ENCODE results near the gene SRSF2.
A peak's percentile ranks its signal among the peaks of the same experiment; 100 is the strongest.
"Not testable (repeated sequence)": the region's sequence is repeated elsewhere in the genome, so short reads cannot be mapped to it uniquely, and the experiment has no call there.

The SRSF2 gene

DNA sequence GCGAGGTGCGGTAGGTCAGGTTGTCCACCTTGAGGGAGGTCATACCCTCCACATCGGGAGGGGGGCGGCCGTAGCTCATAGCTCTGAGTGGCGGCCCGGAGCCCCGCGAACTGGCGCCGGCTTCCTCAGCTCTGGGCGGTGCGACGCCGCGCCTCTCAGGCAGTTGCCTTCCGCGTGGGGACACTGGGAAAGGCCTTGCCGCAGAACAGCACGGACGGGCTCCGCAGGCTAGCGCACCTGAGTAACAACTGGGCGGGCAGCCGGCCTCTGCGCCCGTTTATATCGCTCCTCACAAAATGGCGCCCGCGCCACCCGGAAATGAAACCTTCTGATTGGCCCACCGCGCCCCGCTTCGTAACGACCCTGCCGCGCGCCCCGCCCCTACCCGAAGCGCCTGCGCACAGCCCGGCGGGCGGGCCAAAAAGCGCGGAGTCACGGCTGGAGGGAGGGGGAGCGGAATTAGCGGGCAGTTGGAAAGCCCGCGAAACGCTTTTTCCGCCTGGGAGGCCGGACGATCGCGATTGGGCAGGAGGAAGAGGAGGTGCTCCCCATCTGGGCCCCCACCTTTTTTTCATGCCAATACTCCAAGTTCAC is at the start of gene SRSF2:
Gene SRSF2, minus strand, starts transcription at position 250 of the 594 bp plus-strand sequence. Its CDS starts 171 bp downstream, at position 79.
- DNase-seq (ENCODE audit: extremely low read depth in 1 of 2, low read depth in 1 of 2): peak; percentile 96 to 100

GRCh38 chr17:76784926-76785325 is 47.8 kb upstream of the SRSF2 start:
- no peak for DNase-seq (ENCODE audit: extremely low read depth in 1 of 2, low read depth in 1 of 2)

GRCh38 chr17:76783146-76783545 is 46.0 kb upstream of the SRSF2 start:
- no peak for DNase-seq (ENCODE audit: extremely low read depth in 1 of 2, low read depth in 1 of 2)

- no peak for DNase-seq (ENCODE audit: extremely low read depth in 1 of 2, low read depth in 1 of 2)
These were observed 44.2 kb upstream of the SRSF2 start for GRCh38 chr17:76781056-76781982.

GRCh38 chr17:76775021-76775600 is 38.0 kb upstream of the SRSF2 start:
- no peak for DNase-seq (ENCODE audit: extremely low read depth in 1 of 2, low read depth in 1 of 2)

DNA sequence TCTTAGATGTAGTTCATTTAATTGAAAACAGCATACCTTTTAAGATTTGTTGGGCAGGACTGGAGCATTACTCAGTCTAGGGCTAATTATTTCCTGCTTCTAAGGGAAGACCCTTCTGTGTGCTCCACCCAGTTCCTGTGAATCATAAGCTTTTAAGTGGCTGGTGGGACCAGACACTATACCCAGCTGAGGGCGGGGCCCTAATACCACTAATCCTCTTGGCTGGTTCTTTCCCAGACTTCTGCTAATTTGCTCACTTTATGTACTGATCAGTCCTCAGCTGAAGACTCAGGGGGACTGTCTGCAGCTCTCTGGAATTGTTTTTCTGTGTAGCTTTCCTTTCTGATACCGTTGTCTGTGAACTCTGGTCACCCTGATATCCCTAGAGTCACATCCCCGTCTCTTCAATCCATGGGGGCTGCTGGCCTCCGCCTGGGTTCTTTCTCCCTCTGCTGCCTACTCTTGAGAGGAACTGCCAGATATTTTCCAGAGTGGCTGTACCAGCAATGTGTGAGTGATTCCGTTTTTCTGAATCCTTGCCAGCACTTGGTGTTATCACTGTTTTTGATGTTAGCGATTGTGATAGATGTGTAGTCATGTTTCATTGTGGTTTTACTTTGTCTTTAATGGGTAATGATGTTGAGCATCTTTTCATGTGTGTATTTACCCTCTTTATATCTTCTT is 35.9 kb upstream of the SRSF2 start:
- peak in 1 of 2 donors; percentile 18 for DNase-seq (ENCODE audit: extremely low read depth in 1 of 2, low read depth in 1 of 2)

DNA sequence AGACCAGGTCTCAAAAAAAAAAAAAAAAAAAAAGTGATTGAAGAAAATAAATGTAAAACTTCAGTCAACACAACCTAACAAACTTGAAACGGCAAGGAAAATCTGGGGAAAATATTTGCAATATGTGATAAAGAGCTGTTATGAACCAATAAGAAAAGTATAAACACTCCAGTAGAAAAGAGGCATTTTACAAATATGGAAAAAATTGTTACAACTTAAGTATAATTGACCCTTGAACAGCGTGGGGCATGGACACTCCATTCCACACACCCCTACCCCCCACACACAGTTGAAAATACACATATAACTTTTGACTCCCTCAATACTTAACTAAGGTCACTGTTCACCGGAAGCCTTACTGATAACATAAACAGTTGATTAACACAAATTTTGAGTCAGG is 21.4 kb upstream of the SRSF2 start:
- no peak for DNase-seq (ENCODE audit: extremely low read depth in 1 of 2, low read depth in 1 of 2)

DNA sequence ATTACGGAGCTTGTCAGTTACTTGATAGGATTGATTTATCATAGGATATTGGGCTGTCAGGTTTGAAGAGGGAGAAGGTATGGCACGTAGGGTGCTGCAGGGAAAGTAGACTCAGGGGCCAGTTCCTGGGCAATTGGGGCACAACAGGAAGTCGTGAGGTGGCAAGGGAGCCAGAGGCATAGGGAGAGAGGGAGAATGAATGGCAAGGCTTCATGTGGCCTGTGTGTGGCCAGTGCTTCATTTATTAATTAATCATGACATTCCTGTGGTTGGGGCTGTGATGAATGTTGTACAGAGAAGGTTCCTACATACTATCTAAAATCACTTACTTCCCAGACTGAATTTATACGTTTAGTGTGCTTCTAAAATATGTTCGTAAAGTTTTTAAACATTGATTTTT is 20.1 kb upstream of the SRSF2 start:
- no peak for DNase-seq (ENCODE audit: extremely low read depth in 1 of 2, low read depth in 1 of 2)

DNA sequence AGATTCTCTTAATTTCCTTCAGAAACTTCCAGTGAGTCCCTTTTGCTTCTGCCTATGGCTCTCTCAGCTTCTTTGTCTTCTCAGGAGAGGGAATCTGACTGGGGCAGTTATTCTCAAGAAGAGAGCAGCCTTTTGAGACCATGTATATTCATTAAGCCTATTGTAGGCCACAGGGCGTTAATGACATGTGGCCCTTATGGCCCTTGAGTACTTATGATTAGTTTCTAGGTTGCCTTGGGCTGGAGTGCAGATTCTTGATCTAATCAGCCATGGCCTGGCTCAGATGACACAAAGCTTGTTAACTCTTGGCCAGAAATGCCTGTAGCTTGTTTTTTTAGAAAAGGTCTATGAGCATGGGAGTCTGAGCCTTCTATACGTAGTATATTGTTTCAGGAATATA is 18.2 kb upstream of the SRSF2 start:
- DNase-seq (ENCODE audit: extremely low read depth in 1 of 2, low read depth in 1 of 2): no peak

DNA sequence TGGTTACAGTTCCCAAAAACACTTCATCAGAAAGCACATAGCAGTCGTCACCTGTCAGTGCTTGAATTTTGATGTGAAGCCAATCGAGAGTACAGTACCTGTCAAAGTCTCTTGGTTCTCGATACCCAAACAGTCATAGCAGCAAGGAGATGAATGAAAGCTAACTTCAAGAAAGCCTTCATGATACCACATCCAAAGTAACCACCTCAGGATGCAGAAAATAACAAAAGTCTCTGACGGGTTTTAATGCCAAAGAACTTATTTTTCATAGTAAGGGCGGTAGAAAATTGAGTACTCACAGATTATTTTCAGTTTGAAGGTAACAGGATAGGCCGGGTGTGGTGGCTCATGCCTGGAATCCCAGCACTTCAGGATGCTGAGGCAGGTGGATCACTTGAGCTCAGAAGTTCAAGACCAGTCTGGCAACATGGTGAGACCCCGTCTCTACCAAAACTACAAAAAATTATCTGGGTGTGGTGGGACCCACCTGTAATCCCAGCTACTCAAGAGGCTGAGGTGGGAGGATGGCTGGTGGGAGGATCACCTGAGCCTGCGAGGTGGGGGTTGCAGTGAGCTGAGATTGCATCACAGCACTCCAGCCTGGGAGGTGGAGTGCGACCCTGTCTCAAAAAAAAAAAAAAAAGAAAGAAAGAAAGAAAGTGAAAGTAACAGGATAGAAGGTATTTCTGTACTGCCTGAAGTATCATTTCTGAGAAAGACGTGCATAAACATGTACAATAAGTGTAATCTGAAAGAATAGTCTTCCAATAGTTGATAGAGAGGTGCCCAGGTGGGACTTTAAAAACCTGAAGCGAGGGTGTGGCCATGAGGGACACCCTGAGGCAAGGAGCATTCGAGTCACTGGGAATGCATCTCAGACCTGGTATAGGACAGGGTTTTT is 16.2 kb upstream of the SRSF2 start:
- DNase-seq (ENCODE audit: extremely low read depth in 1 of 2, low read depth in 1 of 2): no peak

- DNase-seq (ENCODE audit: extremely low read depth in 1 of 2, low read depth in 1 of 2): no peak
These were observed 14.9 kb upstream of the SRSF2 start for GRCh38 chr17:76752006-76752405.

GRCh38 chr17:76751416-76751993 is 14.4 kb upstream of the SRSF2 start:
- DNase-seq (ENCODE audit: extremely low read depth in 1 of 2, low read depth in 1 of 2): no peak

- no peak for DNase-seq (ENCODE audit: extremely low read depth in 1 of 2, low read depth in 1 of 2)
These were observed 11.5 kb upstream of the SRSF2 start for GRCh38 chr17:76748657-76749056.

DNA sequence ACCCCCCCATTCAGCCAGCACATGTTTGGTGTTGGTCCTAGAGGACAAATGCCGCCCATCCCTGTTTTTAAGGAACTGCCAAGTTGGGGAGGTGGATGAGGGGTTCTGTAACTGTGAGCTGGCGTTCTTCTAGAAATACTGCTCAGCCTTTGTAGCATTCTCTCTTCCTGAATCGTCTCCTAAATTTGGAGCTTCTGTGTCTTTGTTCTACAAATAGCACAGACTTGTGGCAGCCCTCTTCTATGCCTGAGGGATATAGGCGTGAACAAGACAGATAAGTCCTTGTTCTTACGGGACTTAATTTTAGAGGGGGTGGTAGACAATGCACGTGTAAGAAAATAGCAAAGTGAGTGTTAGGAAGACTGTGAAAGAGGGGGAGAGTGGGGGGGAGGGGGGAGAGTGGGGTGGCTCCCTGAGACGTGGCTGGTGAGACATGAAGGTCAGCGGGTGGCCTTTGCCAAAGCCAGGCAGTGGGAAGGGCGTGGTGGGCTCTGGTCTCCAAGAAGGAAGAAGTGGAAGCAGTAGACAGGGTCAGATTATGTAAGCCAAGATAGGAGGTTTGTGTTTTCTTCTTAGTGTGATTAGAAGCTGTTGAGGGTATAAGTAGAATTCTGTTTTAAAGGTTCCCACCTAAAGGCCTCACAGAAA is 10.7 kb upstream of the SRSF2 start:
- DNase-seq (ENCODE audit: extremely low read depth in 1 of 2, low read depth in 1 of 2): no peak

- DNase-seq (ENCODE audit: extremely low read depth in 1 of 2, low read depth in 1 of 2): not testable (repeated sequence)
These were observed 8.7 kb upstream of the SRSF2 start for GRCh38 chr17:76745785-76746184.

GRCh38 chr17:76744747-76745146 is 7.6 kb upstream of the SRSF2 start:
- DNase-seq (ENCODE audit: extremely low read depth in 1 of 2, low read depth in 1 of 2): no peak

DNA sequence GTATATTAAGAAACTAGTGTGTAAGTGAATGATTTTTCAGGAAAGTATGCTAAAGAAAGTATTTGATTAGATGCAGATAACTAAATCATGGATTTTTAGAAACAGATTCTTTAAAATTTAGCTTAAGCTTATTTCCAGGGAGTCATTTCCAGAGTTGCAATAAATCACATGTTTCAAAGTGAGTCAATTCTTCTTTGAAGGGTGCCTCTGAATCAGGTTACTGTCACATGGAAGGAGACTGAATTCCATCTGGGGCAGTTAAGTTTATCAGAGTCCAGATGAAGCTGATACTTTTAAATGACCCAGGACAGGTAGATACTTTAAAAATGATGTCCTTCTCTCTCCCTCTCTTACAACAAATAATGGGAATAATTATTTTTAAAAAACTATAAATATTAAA is 5.8 kb upstream of the SRSF2 start:
- DNase-seq (ENCODE audit: extremely low read depth in 1 of 2, low read depth in 1 of 2): no peak

GRCh38 chr17:76740329-76741118 is 3.4 kb upstream of the SRSF2 start:
- no peak for DNase-seq (ENCODE audit: extremely low read depth in 1 of 2, low read depth in 1 of 2)

Measured in stimulated activated CD8-positive, alpha-beta memory T cell treated with anti-CD3 and anti-CD28 coated beads, Interleukin-7, amount 100 ng/mL, for 48 hours (primary cell).